Measurements from ENCODE around the gene C11orf21.

Gene C11orf21

DNA sequence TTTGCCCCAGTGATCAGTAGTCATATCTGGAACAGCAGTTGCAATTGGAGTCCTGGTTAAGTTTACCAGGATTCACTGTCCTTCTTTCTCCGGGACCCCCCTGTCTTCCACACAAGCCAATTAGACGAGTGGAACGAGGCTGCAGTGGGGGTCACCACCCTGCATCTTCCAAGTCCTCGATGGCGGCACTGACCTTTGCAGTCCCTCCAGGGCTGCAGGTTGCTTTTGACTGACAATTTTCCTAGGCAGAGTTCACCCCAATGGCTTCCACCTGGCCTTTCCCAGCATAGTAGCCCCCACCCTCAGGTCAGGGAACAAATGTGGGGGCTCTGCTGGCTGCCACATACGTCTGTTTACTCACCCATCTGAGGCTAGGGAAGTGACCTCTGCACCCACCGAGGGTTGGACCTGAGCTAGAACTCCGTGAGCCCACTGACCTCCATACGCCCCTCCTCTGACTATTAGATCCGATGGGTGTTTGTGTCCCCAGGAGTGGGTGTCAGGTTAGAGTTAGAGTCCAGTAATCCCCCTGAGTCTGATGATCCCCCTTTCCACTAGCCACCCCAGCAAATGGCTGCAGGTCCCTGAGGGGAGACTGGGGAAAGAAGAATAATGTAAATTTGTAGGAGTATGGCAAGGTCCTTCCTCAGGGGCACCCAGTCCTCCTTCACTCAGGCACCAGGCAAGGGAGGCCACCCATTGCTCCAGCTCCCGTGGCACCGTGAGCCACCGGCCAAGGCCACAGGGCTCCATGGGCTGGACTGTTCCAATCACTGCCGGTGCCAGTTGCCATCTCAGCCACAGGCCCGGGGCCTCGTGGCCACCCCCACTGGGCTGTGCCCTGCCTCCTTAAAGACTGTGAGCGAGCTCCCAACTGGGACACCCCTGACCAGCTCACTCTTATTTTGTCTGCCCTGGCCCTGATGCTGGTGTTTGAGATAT, 5.5 kb downstream of the C11orf21 start:
- DNase-seq = peak; percentile 44

GRCh38 chr11:2294926-2295290, 6.8 kb downstream of the C11orf21 start:
- DNase-seq = peak; percentile 25

GRCh38 chr11:2293984-2294925, 7.5 kb downstream of the C11orf21 start:
- DNase-seq = peak; percentile 50

- peak; percentile 34 for DNase-seq
These were observed 8.2 kb downstream of the C11orf21 start for GRCh38 chr11:2293531-2293971.

DNA sequence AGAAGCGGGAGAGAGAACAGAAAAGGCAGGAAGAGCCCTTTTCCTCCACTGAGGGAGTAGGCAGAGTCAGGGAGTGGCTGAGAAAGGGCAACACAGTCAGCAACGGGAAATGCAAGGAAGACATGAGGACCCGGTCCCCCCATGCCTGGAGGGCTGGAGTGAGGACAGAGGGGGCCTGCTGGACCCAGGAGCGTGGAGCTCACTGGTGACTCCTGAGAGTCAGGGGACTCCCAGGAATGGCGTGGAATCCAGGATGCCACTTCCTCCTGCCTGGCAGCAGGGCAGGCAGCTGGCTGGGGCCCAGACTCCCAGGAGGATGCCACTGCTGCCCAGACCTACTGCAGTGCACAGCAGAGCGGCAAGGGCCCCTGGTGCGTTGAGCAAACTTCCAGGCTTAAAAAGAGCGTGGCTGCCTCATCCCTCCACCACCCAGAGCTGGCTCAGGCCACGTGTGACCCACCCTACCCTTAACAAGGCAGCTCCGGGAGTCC, 11.3 kb downstream of the C11orf21 start:
- peak; percentile 35 for DNase-seq

DNA sequence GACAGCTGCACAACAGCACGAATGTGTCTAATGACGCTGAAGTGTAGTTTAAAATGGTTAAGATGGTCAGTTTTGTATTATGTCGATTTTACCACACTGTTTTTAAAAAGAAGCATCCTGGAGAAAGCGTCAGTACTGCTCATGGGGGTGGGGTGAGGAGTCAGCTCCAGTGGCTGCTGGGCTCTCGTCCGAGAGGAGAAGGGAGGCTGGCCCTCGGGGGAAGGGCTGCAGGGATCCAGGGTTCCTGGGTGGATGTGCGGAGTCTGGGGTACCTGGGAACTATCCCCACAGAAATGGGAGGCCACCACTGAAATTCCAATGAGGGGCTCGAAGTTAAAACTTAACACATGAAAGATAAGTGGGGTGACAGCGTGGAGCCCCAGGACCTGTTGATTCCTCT, 11.9 kb downstream of the C11orf21 start:
- DNase-seq = peak; percentile 36

GRCh38 chr11:2289350-2289749, 12.4 kb downstream of the C11orf21 start:
- peak; percentile 17 for DNase-seq

- peak; percentile 48 for DNase-seq
These were observed 14.6 kb downstream of the C11orf21 start for GRCh38 chr11:2287091-2287490.

- DNase-seq = peak; percentile 40
These were observed 15.4 kb downstream of the C11orf21 start for GRCh38 chr11:2286350-2286749.

DNA sequence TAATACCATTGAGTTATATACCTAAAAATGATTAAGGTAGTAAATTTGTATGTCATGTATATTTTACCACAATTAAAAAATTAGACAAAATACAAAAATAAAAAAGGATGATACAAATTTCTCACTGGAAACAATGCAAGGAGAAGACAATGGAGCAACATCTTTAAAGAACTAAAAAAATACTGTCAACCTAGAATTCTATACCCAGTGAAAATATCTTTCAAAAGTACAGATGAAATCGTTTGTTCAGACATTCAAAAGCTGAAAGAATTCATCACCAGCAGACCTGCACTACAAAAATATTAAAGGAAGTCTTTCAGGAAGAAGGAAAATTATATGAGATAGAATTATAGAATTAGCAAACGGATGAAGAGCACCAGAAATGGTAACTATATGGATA, 21.5 kb downstream of the C11orf21 start:
- DNase-seq = no peak

DNA sequence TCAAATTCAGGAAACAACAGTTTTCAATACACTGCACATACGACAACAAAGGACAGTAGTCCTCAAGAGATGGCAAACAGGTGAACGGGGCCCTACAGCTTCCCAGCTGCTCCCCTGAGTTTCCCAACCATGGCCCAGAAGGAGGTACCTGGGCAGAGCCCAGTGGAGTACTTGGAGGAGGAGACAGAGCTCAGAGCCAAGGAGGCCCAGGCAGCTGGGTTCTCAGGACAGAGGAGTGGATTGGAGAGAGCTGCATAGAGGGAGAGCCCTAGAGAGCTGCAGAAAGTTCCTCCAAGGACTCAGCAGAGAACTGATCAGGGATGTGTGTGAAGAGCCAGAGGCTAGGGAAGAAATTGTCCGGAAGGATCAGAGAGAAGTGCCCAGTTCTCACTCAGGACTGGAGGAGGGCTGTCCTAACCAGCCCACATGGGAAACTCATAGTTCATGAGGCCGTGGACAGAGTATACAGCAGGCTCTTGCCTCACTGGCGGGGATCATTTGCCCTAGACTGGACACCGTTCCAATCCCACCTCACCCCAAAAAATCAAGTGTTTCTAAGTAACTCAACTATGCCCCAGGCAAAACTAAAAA, 23.7 kb downstream of the C11orf21 start:
- DNase-seq = peak; percentile 32

- no peak for DNase-seq
These were observed 24.7 kb downstream of the C11orf21 start for GRCh38 chr11:2277008-2277346.

DNA sequence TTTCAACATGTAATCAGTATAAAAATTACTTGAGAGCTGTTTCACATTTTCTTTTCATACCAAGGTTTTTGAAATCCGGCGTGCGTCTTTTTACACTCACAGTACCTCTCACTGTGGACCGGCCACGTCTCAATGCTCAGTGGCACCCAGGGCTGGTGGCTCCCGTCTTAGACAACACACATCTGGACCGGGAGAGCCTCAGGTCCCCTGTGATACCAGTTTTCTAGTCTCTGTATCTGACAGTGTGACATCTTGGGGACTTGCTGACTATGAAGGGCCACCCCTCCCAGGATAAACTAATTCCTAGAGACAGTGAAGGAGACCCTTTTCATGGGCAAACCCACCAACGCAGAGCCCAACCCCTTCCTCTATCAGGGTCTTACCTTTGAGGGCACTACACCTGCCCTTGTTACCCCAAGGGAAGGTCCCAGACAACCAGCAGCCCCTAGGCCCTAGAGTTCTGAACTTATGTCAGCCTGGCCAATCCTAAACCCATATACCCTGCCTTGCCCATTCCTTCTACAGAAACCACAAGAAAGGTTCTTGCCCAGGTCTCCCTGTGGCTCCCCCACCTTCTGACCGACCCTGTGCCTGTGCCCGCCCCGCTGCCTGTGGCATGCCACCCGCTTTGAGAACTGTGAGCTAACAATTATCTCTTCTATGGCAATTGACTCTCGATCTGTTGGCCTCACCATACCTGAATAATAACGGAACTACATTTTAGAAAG, 25.3 kb downstream of the C11orf21 start:
- no peak for DNase-seq

GRCh38 chr11:2275334-2276279, 26.1 kb downstream of the C11orf21 start:
- no peak for DNase-seq

DNA sequence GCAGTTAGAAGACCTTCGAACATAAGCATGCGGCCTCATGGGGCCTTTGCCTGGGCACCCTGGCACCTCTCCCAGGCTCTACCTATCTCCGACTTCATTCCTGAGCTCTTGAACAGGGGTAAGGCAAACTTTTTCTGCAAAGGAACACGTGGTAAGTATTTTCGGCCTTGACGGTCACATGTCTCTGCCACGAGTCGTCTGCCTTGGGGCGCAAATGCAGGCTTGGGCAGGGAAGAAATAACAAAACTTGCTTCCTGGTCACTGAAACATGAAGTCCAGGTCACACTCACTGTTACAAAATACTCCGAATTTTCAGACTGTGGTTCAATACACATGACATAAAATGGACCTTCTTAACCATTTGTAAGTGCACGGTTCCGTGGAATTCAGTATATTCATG, 27.9 kb downstream of the C11orf21 start:
- no peak for DNase-seq

- DNase-seq = no peak
These were observed 28.4 kb downstream of the C11orf21 start for GRCh38 chr11:2273311-2273710.

DNA sequence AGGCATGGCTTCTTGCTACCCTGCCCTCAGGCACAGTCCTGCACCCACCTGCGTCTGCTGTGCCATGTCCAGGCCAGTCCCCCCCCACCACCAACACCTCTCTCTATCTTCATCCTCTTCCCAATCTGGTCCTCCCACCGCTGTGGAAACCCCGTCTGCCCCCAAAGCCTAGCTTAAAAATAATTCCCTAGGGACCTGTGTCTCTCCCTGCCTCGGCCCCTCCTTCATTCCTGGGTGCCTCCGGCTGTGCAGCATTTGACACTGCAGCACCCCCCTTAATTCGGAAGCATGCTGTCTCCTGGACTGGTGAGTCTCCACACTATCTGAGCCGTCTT, 28.8 kb downstream of the C11orf21 start:
- peak; percentile 42 for DNase-seq

GRCh38 chr11:2272228-2272945, 29.3 kb downstream of the C11orf21 start:
- DNase-seq = peak; percentile 42

DNA sequence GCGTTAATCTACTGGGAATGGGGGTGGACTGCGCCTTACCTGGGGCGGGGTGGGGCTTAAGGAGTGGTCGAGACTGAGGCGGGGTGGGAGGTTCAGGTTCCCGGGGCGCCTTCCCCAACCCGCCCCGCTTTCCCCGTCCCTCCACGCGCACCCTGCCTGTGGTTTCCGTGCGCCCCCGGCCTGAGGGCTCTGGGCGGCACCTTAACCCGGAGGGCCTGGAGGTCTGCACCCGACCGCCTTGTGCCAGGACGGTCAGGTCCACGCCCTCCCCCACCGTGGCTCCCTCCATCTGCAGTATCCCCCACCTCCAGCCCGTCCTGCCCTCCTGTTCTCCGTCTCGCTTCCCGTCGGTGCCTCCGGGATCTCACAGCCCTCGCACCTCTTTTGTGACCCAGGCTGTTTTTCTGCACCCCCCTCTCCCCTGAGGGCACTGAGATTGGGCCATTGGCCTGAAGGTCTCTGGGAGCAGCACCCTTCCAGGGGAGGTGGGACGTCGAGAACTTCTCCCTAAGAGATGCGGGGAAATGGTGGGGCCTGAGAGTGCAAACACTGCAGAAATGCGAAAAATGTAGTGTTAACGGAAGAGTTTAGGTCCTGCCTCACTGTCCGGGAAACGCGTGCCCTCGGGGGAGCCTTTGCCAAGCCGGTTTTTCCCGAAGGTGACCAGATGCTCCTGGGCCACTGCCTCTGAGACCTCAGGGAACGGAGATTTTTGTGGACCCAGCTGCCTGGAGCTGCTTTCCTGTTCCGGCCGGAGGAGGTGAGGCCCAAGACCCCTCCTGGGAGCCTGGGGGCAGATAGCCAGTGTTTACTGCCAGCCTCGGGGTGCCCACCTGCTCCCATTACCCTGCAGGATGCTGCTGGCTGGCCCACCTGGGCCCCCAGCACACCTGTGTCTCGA, 30.1 kb downstream of the C11orf21 start:
- peak; percentile 49 for DNase-seq

GRCh38 chr11:2271077-2271326, 30.7 kb downstream of the C11orf21 start:
- no peak for DNase-seq

Data from activated CD8-positive, alpha-beta memory T cell treated with anti-CD3 and anti-CD28 coated beads, Interleukin-2, amount 50 U/mL, for 48 hours (primary cell).